WERI-Rb-1 (cell line): ENCODE data around the gene XRCC6.
"Not testable (repeated sequence)": the region's sequence is repeated elsewhere in the genome, so short reads cannot be mapped to it uniquely, and the experiment has no call there.

Experiments used
- DNase-seq: peaks from one replicate; pipeline ENCODE4 v3.0.0-alpha.2; 2020
- H3K27ac ChIP-seq: fragments of 250-450 bp; sonication (Bioruptor Pico); 2 replicates; pipeline ENCODE4 v1.5.1; 2020; ENCODE audit warnings: mild to moderate bottlenecking, moderate library complexity
- H3K27me3 ChIP-seq: fragments of 250-450 bp; sonication (Bioruptor Pico); 2 replicates; pipeline ENCODE4 v1.5.1; 2021; ENCODE audit warnings: mild to moderate bottlenecking, low read depth, moderate library complexity; ENCODE audit not compliant: insufficient read depth, severe bottlenecking
- H3K36me3 ChIP-seq: fragments of 250-450 bp; sonication (Bioruptor Pico); 2 replicates; pipeline ENCODE4 v1.5.1; 2020; ENCODE audit warnings: mild to moderate bottlenecking, moderate library complexity
- H3K4me3 ChIP-seq: 2 replicates; pipeline ENCODE4 v1.5.1; 2011; ENCODE audit warnings: low read depth, mild to moderate bottlenecking, control low read depth, low read length
- H3K9me3 ChIP-seq: fragments of 250-450 bp; sonication (Bioruptor Pico); 2 replicates; pipeline ENCODE4 v1.5.1; 2021; ENCODE audit warnings: mild to moderate bottlenecking, moderate library complexity; ENCODE audit not compliant: severe bottlenecking
- CTCF ChIP-seq: IDR thresholded peaks from 2 replicates; pipeline ENCODE4 v1.5.1; 2011; ENCODE audit warnings: low read depth, mild to moderate bottlenecking, control low read depth, inconsistent platforms, low read length

Gene XRCC6

GRCh38 chr22:41676134-41676533, 55.0 kb downstream of the XRCC6 start:
- Histone ChIP-seq H3K4me3 (no peak overlapping the region), H3K9me3 (no peaks in the 10 kb centered on the region), H3K27ac (no peak overlapping the region), H3K27me3 (no peaks in the 10 kb centered on the region), H3K36me3 (peaks cover 51% of the 10 kb centered on the region)
- DNase-seq, result no peak
- no peak for TF ChIP-seq CTCF

- DNase-seq, result no peak
- Histone ChIP-seq H3K27me3 (no peaks in the 10 kb centered on the region), H3K36me3 (peaks cover 38% of the 10 kb centered on the region), H3K27ac (no peak overlapping the region; the same call in 1 of the 2 replicates), H3K4me3 (peak overlapping the region; percentile 52), H3K9me3 (no peaks in the 10 kb centered on the region)
- TF ChIP-seq CTCF, result no peak
Observed at GRCh38 chr22:41681616-41682015, 60.5 kb downstream of the XRCC6 start.

GRCh38 chr22:41682033-41682807, 61.1 kb downstream of the XRCC6 start:
- DNase-seq, result peak; percentile 85
- H3K27me3 ChIP-seq, result no peaks in the 10 kb centered on the region
- peak overlapping the region; percentile 69 for H3K27ac ChIP-seq
- peaks cover 35% of the 10 kb centered on the region for H3K36me3 ChIP-seq
- TF ChIP-seq CTCF, result no peak
- peak overlapping the region; percentile 52 for H3K4me3 ChIP-seq
- H3K9me3 ChIP-seq, result no peaks in the 10 kb centered on the region

- no peaks in the 10 kb centered on the region for H3K27me3 ChIP-seq
- peaks cover 27% of the 10 kb centered on the region for H3K36me3 ChIP-seq
- no peak for TF ChIP-seq CTCF
- no peak for DNase-seq
- peak overlapping the region; percentile 52 for H3K4me3 ChIP-seq
- H3K9me3 ChIP-seq, result no peaks in the 10 kb centered on the region
- H3K27ac ChIP-seq, result no peak overlapping the region; the same call in 1 of the 2 replicates
Observed at GRCh38 chr22:41683052-41683451, 62.0 kb downstream of the XRCC6 start.

- TF ChIP-seq CTCF, result no peak
- Histone ChIP-seq H3K4me3 (no peak overlapping the region), H3K27me3 (no peaks in the 10 kb centered on the region), H3K9me3 (no peaks in the 10 kb centered on the region), H3K36me3 (peaks cover 21% of the 10 kb centered on the region), H3K27ac (no peak overlapping the region)
- DNase-seq, result no peak
Observed at GRCh38 chr22:41683616-41684015, 62.5 kb downstream of the XRCC6 start.

- no peak overlapping the region for H3K27ac ChIP-seq
- H3K36me3 ChIP-seq, result peaks cover 15% of the 10 kb centered on the region
- DNase-seq, result no peak
- H3K27me3 ChIP-seq, result no peaks in the 10 kb centered on the region
- no peak for TF ChIP-seq CTCF
- no peaks in the 10 kb centered on the region for H3K9me3 ChIP-seq
- no peak overlapping the region for H3K4me3 ChIP-seq
Observed at GRCh38 chr22:41684194-41684593, 63.1 kb downstream of the XRCC6 start.

- not testable (repeated sequence) for DNase-seq, H3K27me3 ChIP-seq, H3K36me3 ChIP-seq, H3K4me3 ChIP-seq, H3K9me3 ChIP-seq, H3K27ac ChIP-seq
Observed at GRCh38 chr22:41686890-41687289, 65.8 kb downstream of the XRCC6 start.
